GM03348 (cell line): ENCODE results near the gene HGD.
"Not testable (repeated sequence)": the region's sequence is repeated elsewhere in the genome, so short reads cannot be mapped to it uniquely, and the experiment has no call there.

Experiments
- DNase-seq: peaks from one replicate; pipeline ENCODE4 v3.0.0; 2012; ENCODE audit warnings: low spot score

The HGD gene

DNA sequence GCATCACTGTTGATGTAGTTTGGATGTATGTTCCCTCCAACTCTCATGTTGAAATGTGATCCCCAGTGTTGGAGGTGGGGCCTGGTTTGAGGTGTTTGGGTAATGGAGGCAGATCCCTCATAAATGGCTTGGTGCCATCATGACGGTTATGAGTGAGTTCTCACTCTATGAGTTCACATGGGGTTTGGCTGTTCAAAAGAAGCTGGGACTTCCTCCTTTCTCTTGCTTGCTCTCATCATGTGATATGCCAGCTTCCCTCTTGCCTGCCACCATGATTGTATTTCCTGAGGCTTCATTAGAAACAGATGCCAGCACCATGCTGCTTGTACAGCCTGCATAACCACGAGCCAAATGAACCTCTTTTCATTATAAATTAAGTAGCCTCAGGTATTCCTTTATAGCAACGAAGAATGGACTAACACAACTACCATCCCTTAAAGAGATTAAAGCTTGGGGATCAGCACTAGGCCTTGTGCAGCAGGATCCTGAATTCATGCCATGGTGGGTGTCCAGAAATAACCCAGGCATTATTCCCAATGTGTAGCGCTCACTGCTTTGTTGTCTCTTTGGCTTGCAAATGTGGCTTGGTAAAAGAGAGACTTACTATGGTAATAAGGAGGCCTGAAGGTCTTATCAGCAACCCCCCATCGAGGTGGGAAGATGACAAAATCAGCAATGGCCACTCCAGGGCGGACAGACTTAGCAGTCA, 44.0 kb downstream of the HGD start:
- DNase-seq: no peak

DNA sequence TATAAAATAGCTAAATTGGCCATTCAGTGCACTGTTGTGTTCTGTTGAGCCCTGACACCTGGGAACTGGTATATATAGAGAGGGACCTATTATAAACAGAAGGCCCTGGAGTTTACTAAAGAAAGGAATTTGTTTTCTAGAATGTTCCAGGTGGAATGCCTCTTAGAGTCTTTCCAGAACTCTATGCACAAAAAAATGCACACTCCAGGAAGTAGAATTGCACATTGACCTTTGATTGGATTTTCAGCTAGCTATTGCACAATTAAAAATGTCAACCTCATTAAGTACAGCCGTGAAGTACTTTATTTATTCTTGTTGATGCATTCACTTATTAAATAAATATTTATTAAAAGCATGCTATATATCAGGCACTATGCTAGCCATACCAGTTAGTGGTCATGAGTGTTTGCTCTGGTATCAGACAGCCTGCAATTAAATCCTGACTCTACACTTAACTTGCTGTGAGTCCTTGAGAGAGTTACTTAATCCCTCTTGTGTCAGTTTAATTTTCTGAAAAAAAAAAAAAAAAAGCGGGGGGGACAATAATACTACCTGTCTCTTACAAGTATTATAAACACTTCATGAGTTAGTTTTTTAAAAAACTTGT, 45.1 kb downstream of the HGD start:
- no peak for DNase-seq

DNA sequence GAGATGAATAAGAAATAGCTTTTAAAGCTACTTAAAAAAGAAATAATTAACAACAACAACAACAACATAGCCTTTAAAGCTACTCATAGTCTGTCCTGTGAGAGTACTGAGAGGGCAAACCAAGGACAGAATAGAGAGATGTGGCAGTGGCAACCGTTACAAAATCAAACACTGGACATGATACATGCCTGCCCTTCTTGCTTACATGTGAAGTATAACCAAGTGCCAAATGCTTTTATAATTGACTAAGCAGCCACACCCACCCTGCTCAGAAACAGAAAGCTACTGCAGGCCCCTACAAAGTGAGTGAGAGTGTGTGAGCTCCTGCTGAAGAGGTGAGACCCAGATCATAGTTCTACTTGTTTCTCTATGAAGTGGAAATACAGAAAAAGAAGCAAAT, 47.5 kb downstream of the HGD start:
- DNase-seq: peak; percentile 15

- DNase-seq: no peak
Observed at GRCh38 chr3:120625159-120625586, 56.9 kb downstream of the HGD start.

GRCh38 chr3:120623727-120624093, 58.3 kb downstream of the HGD start:
- no peak for DNase-seq

DNA sequence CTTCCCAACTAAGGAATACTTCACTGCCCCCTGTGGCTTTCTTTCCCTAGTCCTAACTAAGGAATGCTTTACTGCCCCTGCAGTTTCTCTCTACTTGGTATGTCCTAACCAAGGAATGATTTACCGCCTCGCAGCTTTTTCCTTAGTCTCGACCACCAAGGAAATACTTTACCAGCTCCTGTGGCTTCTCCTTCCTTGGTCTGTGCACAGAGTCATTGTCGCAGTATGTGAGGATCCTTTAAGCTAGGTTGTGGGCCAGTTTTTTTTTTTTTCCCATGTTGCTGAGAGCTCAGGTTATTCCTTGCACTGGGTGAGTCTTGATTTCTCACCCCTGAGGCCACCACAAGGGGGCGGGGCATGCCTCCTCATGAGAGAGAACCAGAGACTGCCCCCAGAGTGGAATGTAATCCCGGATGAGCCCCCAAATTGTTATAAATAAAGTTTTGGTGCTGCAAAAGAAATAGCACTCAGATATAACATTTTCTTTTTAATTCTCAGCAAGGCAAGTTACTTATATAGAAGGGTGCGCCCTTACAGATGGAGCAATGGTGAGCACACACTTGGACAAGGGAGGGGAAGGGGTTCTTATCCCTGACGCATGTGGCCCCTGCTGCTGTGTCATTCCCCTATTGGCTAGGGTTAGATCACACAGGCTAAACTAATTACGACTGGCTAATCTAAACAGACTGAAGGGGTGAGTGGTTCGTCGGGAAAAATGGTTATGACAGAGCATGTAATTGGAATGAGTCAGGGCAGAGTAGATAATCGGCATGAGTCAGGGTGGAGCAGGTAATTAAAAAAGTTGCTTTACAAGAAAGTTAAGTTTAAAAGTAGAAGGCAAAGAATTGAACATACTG, 58.9 kb downstream of the HGD start:
- peak; percentile 29 for DNase-seq

- no peak for DNase-seq
Observed at GRCh38 chr3:120622457-120622856, 59.6 kb downstream of the HGD start.

DNA sequence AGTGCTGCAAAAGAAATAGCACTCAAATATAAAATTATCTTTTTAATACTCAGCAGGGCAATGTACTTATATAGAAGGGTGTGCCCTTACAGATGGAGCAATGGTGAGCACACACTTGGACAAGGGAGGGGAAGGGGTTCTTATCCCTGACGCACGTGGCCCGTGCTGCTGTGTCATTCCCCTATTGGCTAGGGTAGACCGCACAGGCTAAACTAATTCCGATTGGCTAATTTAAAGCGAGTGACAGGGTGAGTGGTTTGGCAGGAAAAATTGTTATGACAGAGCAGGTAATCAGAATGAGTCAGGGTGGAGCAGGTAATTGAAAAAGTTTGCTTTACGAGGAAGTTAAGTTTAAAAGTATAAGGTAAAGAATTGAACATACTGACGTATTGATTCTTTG, 65.3 kb downstream of the HGD start:
- DNase-seq: not testable (repeated sequence)

- peak; percentile 63 for DNase-seq
Observed at GRCh38 chr3:120615847-120616609, 66.0 kb downstream of the HGD start.

GRCh38 chr3:120614765-120615164, 67.3 kb downstream of the HGD start:
- DNase-seq: no peak

- no peak for DNase-seq
Observed at GRCh38 chr3:120608506-120608905, 73.5 kb downstream of the HGD start.

DNA sequence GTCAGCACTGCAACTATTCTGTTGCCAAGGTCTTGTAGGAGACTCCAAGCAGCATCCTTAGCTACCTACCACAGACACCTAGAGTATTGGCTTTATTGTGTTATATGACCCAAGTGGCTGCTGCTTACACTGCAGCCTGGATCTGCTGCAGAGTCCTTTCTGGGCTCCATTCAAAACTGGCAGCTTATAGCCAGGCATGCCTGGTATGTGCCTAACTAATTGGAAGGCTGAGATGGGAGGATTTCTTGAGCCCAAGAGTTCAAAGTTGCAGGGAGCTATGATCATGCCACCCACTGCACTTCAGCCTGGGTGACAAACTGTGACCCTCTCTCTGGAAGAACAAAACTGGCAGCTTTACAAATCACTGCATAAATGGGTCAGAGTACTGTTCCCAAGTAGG, 77.3 kb downstream of the HGD start:
- DNase-seq: no peak

- no peak for DNase-seq
Observed at GRCh38 chr3:120604382-120604781, 77.7 kb downstream of the HGD start.

DNA sequence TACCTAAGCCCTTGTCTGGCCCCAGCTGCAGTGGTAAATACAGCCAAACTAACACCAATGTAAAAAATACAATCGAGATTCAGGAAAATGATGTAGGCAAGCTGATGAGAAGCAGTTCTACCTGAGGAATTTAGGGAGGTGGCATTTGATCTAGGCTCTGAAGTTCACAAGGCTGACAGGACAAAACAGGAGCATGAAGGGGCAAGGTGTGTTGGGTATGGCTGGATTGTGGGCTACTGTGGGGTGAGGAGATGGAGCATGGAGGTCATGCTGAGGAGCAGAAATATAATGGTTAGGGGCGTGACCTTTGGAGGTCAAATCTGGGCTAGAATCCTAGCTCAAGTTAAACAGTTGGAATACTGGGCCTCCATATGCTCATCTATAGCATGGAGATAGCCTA, 79.4 kb downstream of the HGD start:
- DNase-seq: no peak

DNA sequence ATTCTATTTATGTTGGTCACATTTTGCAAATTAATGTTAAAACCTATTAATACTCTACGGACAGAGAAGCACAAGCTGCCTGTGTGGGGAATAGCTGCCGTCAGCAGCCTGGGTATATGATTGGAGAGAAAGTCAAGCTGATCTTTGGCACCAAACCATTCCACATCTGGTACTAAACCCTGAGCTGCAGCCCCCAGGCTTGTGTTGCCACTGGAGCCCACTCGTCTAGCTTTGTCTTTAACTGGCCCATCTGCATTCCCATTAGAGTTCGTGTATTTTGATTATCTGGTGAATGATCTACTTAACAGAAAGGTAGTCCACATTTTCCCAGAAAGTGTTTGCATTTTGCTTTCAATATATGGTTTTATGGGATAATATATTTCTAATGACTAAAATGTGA, 80.5 kb downstream of the HGD start:
- no peak for DNase-seq

- no peak for DNase-seq
Observed at GRCh38 chr3:120599211-120599610, 82.8 kb downstream of the HGD start.

DNA sequence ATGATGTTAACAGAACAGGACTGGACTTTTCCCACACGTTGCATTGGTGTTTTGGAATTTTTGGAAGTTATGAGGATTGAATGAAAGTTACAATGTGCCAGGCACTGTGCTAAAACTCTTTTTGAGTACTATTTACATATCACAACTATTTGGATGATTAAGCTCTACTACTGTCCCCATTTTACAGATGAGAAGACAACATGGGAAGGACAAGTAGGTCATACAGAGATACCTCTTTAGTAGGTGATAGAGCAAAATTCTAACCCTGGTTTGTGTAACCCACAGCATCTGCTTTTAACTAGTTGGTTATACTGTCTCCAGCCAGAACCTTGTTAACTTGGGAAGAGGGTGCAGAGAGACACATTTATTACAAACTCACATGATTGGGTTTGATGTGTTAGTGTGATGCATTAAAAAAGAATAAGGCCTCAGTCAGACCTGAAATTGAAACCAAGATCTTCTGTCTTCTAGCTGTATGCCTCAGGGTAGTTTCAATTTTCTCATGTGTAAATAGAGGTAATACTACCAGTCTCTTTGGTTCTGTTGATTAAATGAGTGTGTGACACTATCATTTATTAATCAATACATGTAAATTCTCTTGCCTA, 84.5 kb downstream of the HGD start:
- no peak for DNase-seq

GRCh38 chr3:120596853-120597223, 85.2 kb downstream of the HGD start:
- no peak for DNase-seq

DNA sequence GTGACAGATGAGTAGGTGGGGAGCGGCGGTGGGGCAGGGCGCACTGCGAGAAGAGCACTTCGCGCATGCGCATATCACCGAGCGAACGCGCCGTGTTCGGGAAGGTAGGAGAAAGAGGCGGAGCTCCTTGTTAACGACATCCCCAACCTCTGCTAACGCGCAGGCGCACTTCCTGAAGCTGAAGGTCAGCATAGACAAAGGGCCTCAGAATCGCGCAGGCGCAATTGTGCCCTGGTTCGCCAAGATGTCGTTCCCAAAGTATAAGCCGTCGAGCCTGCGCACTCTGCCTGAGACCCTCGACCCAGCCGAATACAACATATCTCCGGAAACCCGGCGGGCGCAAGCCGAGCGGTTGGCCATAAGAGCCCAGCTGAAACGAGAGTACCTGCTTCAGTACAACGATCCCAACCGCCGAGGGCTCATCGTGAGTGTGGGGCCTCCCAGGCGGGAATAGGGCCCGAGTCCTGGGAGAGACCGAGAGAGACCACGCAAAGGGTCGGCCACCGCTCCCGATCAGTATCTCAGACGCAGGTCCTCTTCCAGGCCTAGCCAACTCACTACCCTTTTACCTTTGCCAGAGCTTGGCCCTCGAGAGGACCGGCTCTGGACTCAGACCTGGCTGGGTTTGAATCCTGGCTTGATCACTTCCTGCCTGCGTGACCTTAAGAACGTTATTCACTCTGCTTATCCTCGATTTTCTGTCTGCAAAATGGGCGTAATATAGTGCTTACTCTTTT, 85.8 kb downstream of the HGD start, which contains the start of gene NDUFB4:
Gene NDUFB4, plus strand, starts transcription at position 221 of the 737 bp plus-strand sequence. Its CDS starts 24 bp downstream, at position 245.
- DNase-seq: peak; percentile 98

DNA sequence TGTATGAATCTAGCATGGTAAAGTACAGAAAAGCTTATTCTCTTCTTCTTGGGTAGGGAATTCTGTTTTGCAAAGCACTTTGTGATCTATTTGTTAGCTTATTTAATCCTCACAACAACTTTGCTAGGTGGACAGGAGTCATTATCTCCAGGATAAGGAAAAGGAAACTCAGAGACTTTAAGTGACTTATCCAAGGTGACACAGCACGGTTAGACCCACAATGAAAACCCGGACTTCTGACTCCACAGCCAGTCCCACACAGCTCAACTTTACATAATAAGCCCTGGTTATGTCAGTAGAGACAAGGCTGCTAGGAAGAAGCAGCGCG, 86.3 kb downstream of the HGD start:
- DNase-seq: no peak

DNA sequence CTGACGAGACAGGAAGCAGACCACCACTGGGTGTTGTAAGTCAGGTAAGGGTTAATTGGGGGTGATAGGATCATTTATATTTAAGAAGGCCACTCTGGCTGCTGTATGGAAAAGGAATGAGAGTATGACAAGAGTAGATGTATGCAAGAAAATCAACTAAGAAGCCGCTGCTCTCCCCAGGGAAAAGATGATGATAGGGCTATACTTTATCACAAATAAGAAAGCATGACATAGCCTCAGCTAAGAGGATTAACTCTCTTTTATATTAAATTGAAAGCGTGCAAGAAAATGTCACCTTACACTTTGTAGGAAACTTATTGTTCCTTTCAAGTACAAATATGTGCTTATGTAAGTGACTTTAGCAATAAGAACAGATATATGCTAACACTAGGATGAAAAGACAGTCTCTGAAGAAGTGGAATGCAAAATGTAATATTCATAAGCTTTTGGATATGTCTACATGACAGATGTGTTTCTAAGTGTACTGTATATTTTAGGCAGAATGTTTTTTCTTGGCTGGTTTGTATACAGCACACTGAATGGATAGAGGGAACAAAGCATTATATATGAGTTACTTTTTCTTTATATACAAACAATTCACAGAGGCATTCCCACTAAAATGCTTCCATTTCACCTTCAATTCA, 94.6 kb downstream of the HGD start:
- no peak for DNase-seq
